HG03571 (cell line): Measurements from ENCODE around the gene STK10.
"Not testable (repeated sequence)": the region's sequence is repeated elsewhere in the genome, so short reads cannot be mapped to it uniquely, and the experiment has no call there.

ENCODE experiments used
- ATAC-seq: cut with Tn5 transposase; IDR thresholded peaks from one replicate; pipeline ENCODE4 v1.9.1; 2021; ENCODE audit not compliant: unreplicated experiment

Gene STK10

DNA sequence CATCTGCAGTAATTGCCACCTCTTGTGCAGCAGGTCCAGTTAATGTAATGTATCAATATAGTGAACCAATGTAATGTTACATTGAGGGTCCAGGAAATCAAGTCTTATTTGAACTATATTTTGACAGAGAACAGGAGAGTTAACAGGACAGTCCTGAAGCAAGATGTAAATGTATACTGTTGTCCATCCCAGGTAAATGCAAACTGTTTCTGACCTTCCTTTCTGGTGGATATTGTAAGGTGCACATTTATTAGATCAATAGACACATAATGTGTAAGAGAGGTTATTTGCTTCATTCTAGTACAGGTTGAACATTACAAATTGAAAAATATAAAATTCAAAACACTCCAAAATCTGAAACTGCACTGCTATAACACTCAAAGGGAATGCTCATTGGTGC, 158.1 kb downstream of the STK10 start:
- ATAC-seq = no peak

GRCh38 chr5:172028167-172028566, 159.9 kb downstream of the STK10 start:
- no peak for ATAC-seq

- not testable (repeated sequence) for ATAC-seq
These were observed 167.8 kb downstream of the STK10 start for GRCh38 chr5:172020110-172020786.

GRCh38 chr5:172015346-172015745, 172.7 kb downstream of the STK10 start:
- no peak for ATAC-seq

DNA sequence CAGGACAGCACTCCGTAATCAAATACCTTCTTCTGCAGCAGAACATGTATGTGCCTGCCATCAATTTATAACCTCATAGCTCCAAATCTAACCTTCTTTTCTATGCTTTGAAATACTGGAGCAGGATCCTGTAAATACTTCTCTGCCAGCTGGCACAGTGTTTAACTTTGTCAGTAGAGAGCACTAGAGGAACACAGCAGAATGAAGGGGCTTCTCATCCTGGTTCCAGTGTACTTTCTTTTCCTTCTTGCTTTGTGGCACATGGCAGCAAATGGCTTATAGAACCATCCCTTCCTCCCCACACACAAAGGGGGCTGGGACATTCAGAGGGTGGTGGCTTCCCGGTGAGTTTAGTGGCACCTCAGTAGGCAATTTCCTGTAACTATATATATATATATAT, 177.7 kb downstream of the STK10 start:
- no peak for ATAC-seq

- no peak for ATAC-seq
These were observed 178.3 kb downstream of the STK10 start for GRCh38 chr5:172009536-172010270.

DNA sequence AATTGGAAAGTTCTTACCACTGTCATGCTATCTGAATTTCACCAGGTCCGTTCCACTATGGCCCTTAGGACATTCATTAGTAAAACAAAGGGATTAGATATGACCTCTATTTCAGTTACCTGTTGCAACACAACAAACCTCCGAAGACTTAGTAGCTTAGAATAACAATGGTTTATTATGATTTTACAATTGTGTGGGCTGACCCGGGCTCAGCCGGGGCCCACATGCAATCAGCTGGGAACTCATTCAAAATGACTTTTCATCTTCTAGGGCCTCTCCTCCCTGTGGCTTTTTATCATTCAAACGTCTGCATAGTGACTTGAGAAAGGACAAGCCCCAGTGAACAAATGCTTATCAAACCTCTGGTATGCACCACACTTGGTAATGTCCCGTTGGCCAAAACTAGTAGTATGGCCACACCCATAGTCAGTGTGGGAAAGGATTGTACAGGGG, 179.3 kb downstream of the STK10 start:
- no peak for ATAC-seq

- no peak for ATAC-seq
These were observed 179.9 kb downstream of the STK10 start for GRCh38 chr5:172008111-172008455.

DNA sequence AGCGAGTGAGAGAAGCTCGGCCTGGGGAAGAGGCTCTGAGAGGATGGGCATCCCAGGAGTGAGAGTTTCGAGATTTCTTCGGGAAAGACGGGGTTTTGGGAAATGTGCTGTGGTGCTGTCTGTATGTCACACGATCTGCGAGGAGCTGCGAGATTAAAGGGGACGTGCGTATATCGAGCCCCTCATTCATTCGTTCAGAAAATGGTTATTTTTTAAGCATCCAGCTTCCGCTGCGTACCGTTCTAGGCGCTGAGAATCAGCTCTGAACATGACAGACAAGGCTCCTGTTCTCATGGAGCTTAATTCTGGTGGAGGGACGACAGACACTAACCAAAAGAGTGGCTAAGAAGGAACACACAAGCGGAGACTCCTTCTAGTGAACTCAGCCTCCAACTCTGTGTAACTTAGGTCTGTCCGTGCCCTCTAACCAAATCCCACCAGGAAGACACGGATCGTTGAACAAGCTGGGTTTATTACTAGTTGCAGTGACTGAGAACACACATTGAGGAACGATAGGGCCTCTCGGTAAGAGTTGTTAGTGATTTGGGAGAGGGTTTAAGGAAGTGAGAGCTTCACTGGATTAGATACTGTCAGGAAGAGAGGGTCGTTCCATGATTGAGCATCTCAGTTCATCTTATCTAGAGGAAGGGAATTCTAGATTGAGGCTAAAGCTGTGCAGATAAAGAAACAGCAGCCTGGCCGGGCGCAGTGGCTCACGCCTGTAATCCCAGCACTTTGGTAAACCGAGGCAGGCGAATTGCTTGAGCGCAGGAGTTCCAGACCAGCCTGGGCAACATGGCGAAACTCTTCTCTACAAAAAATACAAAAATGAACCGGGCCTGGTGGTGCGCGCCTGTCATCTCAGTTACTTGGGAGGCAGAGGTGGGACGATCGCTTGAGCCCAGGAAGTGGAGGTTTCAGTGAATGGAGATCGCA, 180.6 kb downstream of the STK10 start:
- ATAC-seq = no peak

DNA sequence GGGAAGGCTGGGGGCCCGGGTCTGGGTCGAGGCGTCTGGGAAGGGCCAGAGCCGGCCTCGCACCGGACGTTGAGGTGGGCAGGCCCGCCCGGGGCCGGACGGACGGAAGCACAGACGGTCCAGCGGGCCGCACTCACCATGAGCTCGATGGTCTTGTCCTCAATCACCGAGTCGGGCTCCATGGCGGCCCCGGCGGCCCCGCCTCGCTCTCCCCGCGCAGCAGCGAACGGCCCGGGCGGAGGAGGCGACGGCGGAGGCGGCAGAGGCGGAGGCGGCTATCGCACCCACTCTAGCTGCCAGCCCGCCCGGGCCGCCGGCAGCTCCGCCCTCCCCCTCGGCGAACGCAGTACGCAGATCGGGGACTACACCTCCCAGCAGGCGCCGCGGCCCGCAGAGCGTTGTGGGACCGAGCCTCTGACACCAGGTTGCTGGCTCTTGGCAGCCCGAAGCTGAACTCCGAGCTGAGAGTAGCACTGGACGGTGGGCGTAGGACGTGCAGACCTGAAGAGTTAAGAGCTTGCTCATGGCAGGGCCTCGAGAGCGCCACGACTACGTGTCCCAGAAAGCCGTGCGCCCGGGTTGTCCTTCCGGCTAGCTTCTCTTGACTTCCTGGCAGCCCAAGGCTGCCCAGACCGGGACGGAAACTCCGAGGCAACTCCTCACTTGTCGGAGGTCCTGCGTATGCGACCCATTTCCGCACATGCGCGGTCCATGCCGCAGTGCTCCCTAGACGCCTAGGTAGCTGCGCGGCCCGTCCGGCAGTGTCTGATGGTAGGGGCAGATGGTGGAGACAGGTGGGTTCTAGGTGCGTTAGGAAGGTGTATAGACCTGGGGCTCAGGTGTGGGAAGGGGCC, 181.5 kb downstream of the STK10 start, which contains the start of gene FBXW11:
TSS of gene FBXW11 (minus strand) at position 318 of the 854 bp plus-strand sequence. CDS start at position 182, 136 bp downstream.
- ATAC-seq = peak; percentile 76

DNA sequence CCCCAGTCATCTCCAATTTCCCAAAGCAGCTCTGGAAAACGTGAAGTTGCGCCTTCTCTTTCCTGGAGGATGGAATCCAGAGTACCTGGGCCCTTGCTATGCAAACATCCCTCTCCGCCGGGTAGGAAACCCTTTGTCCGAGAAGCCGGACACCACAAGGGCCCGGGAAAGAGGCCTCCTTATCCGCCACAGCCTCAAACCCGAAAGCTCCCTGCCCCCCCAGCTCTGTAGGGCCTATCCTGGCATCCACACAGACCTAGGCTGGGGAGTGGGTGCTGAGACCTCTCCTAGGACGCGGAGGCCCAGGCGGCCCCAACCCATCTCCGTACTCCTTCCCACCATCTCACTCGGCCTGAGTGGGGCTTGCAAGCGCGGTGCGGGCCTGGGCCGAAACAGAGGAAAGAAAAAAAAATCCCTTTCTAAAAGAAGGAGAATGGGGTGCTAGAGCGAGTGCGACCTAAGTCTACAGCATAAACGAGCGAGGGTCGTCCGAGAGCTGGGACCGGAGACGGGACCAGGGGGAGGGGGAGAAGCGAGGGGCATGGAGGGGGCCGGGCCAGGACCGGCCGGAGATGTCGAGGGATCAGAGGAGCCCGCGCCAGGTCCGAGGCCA, 182.2 kb downstream of the STK10 start:
- no peak for ATAC-seq

DNA sequence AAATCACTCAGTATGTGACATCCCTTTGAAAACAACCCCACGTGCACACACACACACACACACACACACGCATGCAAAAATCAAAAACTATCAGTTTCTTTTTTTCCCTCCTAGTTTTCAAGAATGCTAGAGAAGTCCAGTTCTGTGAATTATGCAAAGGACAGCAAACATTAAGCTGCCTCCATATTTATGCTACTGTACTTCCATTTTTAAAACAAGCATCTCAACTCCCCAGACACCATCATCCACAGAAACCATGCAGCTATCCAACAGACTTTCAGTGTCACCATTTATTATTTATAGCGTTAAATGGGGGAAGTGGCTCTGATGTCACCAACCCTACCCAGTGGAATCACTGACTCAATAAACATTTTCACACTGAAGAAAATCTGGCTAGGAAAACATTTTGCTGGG, 183.2 kb downstream of the STK10 start:
- no peak for ATAC-seq

GRCh38 chr5:172003746-172004145, 184.3 kb downstream of the STK10 start:
- no peak for ATAC-seq

DNA sequence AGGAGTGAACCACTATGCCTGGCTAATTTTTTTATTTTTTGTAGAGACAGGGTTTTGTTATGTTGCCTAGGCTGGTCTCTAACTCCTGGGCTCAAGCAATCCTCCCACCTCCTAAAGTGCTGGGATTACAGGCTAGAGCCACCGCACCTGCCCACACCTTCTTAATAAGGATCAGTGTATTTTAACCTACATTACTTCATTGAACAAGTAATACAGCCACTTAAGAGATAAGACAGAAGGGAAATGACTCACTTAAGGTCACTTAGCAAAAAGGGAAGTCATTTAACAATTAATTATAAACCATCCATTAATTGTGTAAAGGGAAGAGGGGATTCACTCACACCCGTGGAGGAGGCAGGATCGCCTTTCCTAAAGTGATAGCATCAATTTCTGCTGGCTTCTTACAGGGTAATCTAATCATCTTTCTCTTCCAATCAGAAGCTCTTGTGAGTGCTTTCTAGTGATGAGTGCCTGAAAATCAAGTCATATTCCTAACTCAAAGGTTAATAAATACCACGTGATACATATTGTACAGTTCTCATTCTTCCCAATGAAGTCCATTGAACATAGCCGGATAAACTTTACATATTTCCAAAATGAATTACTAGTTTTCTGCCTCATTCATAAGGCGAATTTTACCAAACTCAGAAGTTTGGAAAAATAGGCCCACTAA, 185.0 kb downstream of the STK10 start:
- no peak for ATAC-seq

DNA sequence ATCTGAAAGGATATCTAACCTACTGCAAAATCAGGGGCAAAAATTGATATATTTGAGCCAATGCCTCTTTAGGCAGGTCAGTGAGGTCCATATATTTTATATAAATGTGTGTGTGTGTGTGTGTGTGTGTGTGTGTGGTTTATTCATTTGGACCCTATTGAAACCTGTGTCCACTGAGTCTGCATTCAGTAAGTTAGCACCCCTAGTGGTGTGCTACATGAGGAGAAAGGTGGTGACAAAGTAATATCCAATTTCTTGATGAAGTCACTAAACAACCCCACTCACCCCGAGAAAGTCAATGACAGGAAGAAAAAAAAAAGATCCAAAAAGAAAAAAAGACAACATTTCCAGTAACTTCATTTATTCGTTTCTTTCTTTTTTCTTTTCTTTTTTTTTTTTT, 185.7 kb downstream of the STK10 start:
- ATAC-seq = no peak

- ATAC-seq = peak; percentile 53
These were observed 188.1 kb downstream of the STK10 start for GRCh38 chr5:171999877-172000276.

DNA sequence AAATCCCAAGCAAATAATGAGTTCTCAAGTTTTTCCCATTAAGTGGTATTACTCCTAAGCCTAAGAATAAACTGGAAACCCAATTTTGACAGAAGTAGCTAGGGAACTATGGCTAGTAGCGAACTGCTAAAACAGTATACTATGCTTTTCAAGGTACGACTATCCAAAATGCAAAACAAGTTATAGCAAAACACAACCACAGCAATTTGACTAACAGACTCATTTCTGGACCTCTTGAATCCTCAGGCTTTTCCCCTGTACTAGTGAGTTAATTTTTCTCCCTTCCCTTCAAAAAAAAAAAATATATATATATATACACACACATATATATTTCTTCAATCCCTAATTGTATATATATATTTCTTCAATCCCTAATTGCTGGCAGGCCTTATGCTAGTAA, 188.9 kb downstream of the STK10 start:
- ATAC-seq = no peak

- ATAC-seq = no peak
These were observed 191.0 kb downstream of the STK10 start for GRCh38 chr5:171997011-171997410.

DNA sequence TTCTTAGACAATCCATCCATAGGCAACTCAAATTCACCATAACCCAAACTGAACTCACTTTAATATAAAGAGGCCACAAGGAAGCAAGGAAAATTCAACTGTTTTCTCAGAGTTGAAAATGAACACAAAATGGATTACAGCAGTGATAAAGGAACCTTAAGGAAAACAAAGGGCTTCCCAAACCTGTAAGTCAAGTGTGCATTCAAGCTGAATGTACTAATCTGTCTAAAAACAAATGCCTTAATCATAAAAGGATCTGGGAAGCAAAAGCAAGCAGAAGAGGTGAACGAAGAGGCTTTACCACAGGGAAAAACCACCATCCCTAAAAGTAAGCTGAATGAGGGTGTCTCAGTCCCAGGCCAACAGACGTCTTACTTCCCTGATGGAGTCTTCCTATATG, 195.2 kb downstream of the STK10 start:
- no peak for ATAC-seq

- no peak for ATAC-seq
These were observed 195.7 kb downstream of the STK10 start for GRCh38 chr5:171992305-171992704.
